ENCODE data around the gene KRT80.

Gene KRT80

DNA sequence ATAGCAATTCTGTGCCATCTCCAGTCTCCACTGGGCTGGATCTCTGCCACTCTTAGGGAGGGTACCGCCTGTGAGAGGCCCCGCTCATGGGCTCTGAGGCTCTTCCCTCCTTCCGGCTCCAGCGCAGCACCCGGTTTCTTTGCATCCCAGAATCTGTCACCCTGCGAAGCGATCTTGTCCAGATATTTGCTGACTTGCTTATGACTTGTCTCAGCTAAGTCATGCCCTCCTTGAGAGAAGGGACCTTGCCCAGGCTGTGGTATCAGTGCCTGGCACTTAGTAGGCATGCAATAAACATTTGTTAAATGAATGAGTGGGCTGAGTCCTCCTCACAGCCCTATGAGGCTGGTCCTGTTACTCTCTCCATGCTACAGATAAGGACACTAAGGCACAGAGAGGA is 13.4 kb downstream of the KRT80 start:
- DNase-seq, result no peak

DNA sequence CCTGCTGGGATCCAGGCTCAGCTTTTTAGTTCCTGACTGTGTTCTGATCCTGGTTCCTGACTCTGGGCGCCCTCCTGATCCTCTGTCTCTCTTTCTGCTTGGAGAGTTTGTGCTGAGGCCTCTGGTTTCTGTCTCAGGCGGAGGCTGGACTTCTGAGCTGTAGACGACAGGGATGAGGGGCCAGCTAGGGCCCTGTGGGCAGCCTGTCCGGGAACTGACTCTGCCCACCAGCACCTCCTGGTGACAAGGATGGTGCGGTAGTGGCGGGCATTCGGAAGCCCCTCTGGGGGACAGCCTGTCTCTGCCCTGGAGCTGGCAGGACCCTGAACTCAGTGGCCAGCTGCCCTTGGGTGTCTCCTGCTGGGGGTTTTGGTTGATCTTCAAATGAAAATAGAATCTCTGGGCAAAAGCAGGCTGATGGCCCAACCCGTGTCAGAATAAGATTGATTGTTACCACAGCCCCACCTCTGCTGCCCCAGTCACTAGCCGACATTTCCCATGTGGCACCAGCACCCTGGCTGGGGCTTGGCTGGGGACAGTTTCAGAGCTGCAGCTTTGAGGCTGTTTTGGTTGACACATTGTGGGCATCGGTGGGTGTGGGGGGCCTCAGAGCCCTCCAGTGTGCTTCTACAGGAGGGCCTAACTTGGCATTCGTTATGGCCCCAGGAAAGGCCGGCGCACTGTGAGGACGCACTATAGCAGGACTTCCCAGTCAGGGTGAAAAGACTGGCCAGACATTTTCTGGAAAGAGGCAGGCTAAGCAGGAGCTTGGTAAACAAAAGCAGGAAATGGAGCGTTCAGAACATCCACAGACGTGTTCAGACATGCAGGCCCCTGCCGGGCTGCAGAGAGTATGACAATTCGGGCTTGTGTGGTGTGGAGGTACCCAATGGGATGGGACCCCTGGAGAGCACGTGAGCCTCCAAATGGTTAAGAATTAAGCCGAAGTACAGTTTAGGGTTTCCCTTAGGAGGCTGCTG is 16.2 kb downstream of the KRT80 start:
- DNase-seq, result no peak

DNA sequence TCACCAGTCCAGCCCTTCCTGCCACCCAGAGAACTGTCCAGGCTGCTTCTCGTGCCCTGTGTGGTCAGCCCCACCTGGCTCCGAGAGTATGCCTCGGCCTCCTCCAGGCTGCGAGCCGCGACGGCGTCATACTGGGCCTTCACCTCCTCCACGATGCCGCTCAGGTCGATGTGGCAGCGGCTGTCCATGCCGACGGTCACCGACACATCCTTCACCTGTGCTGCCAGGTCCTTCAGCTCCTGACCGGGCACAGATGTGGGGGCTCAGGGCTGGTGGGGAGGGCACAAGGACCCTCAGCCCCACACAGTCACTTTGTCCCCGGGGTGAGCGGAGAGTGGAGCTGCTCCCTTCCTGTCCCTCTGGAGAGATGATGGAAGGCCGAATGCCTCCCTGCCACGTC is 18.3 kb downstream of the KRT80 start:
- no peak for DNase-seq

DNA sequence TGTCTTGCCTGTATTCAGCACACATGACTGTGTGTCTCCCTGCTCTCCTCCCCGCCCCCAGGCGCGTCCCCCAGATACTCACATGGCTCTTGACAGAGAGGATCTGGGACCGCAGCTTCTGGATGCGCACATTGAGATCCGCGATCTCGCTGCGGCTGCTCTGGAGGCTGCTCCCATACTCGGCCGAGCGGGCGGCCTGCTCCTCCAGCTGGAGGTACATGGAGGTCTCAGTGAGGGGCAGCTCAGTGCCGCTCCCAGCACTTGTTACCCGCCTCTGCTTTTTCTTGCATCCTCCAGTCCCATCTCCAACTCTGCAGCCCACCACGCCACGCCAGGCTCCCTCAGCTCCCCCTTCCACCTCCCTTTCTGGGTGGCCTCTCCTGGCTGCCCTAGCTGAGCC is 18.9 kb downstream of the KRT80 start:
- no peak for DNase-seq

DNA sequence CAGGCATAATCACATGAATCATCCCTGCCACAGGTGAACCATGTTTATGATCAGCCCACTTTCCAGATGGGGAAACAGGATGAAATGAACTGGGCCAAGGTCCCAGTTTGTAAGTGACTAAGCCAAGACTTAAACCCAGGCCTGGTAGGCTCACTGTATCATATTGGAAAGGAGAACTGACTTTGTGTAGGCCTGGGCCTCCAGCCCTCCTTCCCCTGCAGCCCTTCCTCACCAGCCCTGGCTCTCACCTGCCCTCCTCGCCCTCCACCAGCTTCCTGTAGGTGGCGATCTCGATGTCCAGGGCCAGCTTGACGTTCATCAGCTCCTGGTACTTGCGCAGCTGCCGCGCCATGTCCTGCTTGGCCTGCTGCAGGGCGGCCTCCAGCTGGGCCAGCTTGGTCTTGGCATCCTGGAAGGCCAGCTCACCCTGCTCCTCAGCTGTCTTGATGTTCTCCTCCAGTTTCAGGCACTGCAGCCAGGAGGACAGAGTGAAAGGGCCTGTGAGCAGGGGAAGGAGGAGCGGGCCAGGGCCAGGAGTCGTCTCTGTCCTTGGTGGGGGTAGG is 19.8 kb downstream of the KRT80 start:
- DNase-seq, result no peak

DNA sequence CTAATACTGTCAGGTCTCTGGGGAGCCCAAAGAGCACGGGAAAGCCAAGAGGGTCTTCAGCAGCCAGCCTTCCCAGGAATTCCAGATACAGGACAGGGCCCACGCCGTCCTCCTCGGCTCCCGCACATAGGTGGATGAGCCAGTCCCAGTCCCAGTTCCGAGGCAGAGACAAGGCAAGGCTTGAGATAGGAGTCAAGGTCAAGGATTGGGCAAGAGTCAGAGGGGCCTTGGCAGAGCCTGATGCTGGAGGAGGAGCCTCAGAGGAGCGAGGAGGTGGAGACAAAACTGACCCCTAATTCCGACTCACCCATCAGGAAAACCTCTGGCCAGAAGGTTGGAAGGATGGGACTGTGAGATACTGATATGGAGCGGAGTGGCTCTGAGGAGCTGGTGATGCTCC is 21.0 kb downstream of the KRT80 start:
- DNase-seq, result no peak

DNA sequence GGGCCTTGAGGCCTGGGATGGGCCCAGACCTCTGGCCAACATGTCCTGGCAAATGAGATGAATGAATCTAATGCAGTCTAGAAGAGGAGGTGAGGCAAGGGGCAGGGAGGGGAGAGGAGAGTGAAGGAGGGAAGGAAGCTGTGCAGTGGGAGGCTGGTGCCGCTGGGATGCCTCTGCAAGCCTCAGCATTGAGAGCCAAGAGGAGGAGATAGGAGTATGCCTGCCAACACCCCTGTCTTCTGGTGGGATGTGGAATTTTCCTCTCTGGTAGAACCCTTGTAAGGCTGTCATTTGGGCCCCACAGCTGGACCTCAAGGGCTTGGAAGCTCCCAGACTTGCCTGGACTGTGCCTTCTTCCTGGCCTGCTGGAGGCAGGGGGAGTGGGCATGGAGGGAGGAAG is 21.9 kb downstream of the KRT80 start:
- DNase-seq, result no peak

DNA sequence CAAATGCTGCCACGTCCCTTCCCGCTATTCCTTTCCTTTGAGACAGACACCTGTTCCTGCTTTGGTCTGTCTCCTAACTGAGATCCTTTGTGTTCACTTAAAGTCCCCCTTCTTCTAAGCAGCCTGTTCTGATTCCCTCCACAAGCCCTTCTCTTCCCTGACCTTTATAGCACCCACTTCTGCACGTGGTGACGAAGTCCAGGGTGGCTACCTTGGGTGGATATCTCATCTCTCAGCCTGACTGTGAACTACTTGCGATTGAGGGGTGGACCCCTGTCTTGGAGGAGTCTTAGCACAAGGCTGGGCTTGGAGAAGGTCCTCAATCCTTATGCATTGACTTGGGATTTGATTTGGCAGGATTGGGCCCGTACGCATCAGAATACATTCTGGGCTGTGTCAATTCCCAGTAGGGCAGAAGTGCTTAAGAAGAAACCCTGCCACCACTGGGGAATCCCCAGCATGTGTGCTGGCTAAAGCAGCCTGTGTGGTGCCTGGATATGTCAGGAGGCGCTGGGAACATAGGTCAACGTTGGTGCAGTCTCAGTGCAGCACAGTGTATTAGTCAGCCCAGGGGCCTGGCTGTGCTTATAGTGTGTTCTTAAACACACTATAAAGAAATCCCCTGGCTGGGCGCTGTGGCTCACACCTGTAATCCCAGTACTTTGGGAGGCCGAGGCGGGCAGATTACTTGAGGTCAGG is 23.6 kb downstream of the KRT80 start:
- DNase-seq, result no peak

DNA sequence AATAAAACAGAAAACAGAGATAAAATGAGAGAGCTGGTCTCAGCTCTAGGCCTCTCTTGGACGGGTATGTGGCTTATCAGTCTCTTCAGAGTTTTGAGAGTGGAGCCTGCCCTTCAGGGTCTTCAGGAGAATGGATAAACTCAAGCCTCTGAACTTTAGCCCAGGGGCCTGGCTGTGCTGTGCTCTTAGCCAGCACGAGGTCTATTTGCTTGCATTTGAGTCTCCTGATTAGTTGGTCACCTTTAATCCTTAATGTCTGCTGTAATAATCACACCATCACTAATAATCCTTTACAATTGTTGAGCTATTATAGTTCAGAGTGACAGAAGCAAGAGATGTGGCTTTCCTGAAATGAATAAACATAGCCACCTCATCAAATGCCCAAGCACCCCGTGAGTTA is 24.3 kb downstream of the KRT80 start:
- DNase-seq, result no peak

DNA sequence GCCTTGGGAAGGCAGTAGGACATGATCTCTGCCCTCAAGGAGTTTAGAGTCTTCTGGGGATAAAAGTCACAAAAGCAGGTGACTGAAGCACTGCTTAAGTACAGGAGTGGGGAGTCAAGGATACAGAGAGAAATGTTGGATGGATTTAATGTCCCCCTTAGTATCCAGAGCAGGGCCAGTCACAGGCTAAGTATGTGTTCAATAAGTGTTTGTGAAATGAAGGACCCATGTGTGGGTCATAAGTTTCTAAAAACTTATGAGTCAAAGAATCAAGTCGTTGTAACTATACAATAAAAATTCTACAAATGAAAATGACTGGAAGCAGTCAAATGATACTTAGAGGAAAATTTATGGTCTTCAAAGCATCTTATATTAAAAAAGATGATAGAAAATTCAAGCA is 25.1 kb downstream of the KRT80 start:
- DNase-seq, result no peak

DNA sequence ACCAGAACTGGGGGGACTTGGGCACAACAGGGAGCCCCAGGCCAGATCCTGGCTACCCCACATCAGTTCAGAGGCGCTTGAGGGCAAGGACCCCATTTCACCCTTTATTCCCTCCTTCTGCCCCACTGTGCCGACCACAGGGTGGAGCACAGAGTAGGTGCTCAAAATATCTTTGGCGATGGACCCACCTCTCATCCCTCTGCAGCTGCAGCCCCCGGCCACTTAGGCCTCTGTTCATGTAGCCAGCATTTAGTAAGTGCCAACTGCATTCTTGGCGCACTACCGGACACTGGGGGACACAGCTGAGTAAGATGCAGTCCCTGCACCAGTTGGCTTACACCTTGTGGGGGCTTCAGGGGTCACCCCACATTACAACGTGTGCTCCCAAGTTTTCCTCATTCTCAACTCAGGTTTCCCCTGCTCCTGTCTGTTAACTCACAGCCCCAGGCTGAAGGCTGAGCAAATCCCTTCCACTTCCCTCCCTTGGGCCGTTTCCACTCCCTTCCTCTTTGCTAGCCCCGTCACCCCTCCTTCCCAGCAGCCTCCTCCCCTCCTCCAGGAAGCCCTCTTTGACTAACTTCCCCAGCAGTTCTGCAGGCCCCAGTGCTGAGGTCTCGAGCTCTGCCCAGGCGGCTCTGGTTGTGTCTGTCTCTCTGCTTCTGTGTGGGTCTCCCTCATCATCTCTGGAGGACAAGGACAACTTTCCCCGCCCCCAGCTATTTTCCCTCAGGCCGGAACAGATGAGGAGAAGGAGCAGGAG is 26.5 kb downstream of the KRT80 start:
- DNase-seq, result peak in 1 of 2 donors; percentile 24

DNA sequence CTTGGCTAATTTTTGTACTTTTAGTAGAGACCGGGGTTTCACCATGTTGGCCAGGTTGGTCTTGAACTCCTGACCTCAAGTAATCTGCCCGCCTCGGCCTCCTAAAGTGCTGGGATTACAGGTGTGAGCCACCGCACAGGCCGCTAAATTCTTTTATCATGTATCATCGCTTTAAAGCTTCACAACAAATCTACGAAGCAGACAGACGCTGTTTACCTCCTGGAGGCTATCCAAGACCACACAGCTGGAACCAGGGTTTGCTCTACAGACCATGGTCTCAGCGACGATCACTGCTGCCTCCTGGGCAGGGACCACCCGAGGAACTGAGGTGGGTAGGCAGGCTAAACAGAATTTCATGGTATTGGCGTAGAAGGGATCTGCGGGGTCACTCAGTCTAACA is 27.2 kb downstream of the KRT80 start:
- DNase-seq, result no peak

DNA sequence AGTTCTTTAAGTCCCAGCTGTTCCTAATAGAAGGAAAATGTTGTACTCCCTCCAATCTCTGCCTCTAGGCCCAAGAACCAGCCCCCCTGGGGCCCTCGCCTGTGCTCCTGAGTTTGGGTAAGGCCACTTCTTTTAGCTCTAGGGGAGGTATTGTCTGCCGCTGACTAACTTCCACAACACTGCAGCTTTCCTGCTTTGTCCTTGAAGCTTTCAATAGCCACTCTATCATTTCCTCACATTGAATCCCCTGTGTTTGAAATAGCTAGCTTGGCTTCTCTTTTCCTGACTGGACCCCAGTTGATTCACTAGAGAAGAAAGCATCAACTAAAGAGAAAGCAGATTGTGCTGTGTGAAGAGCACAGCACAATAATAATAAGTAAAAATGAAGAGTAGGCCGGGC is 28.8 kb downstream of the KRT80 start:
- no peak for DNase-seq

DNA sequence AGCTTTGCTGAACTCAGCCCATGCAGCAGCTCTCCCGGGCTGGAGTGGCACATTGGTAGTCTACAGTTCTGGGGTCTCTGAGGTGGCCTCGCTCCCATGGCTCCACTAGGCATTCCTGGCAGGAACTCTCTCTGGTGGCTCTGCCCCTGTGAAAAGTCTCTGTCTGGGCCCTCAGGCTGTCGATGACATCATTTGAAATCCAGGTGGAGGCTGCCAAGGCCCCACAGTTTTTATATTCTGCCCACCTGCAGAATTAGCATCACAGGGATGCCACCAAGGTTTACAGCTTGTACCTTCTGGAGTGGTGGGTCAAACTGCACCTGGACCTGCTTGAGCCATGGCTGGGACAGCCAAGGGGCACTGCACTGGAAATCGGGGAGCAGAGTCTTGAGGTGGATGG is 31.6 kb downstream of the KRT80 start:
- DNase-seq, result no peak

DNA sequence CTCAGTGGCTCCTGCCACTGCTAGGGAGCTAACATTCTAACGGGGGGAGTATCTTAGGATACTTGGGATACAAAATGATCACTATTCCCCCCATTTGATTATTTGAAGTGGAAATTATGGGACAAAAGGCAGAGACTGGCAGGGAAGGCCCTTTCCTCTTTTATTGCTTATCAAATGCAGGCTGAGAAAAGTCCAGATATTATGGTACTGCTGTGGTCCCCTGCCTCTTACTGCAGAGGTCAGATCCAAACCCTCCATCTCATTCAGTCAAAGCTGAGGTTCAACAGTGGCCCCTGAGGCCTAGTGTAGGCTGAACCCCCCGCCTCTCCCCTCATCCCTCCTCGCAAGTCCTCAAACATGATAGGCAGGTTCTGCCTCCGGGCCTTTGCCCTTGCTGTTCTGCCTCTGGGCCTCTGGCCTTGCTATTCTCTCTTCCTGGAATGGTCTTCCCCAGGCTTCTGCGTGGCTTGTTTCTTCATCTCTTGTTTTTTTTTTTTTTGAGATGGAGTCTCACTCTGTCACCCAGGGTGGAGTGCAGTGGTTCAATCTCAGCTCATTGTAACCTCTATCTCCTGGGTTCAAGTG is 34.2 kb downstream of the KRT80 start:
- no peak for DNase-seq

DNA sequence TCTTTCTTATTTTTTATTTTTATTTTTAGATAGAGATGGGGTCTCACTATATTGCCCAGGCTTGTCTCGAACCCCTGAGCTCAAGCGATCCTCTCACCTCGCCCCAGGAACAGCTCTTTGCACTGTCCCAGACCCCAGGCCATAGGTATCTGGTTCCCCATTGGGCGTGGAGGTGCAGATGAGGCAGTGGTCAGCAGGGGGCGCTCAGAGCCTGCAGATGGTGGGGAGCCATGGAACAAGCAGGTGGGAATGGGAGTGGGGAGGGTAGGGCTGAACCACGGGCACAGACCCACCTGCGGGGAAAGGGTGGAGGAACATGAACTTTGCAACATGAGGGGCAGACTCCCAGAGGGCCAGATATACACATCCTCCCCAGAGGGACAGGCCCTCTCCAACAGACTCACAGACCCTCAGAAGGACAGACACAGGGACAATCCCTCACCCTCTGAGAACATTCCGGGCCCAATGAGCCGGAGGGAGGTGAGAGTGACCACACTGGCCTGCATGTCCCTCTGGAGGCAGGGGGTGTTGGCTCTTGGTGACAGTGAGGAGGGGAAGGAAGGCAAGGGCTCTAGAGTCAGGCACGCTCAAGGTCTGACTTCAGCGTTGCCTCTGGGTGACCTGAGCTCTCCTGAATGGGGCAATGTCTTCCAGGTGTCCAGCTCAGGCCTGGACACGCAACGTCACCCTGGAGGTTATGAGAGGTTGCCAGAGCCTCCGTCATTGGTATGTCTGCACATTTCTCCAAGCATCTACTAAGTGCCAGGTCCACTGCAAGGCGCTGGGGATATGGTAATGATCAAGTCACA is 34.9 kb downstream of the KRT80 start:
- DNase-seq, result peak; percentile 16 to 53

DNA sequence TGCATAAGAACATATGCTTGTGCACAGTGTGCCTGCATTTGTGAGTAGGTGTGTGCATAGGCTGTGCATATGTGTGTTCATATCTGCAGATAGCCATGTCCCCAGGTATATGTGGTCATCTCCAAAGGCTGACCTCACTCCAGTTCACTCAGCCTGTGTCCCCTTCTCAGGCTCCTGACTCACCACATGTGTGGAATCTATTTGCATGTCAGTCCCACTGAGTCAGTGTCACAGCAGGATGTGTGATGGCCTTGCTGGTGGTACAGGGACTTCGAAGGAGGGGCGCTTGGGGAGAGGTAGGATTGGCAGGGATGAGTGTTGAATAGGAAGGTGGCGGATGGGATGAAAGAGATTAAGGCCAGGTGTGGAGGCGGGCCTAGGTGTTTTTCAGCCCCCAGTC is 35.5 kb downstream of the KRT80 start:
- DNase-seq, result no peak

DNA sequence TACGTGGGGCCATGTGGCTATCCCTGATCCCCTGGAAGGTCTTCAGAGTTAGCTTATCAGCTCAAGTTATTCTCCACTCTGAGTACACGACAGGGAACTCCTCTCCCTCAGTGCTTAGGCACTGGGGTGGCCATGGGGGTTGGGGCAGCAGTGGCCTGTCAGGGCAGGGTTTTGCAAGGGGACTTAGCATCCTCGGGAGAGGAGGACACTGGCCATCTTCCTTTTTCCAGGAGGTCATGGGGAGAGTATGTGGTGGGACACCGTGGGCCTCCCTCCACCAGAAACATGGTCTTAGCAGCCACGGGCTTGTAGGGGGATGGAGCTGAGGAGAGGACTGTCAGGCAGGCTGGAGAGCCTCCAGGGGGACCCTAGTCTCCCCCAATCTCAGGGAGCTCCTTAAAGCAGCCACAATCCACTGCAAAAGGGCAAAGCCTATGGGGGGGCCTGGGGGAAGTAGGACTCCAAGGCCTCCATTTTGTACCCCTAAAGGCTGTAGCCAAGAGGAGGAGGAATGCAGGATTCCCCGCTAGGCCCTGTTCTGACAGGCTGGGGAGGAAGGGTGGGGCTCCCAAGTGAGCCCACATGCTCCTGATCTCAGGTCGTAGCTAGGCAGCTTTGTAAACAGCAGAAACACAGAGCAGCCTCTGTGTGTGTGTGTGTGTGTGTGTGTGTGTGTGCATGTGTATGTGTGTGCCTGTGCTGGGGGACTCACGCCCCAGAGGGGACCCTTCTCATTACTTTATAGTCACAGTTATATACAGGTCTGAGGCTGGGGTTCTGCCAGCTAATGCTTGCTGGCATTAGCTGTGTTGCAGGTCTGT is 36.6 kb downstream of the KRT80 start:
- no peak for DNase-seq

DNA sequence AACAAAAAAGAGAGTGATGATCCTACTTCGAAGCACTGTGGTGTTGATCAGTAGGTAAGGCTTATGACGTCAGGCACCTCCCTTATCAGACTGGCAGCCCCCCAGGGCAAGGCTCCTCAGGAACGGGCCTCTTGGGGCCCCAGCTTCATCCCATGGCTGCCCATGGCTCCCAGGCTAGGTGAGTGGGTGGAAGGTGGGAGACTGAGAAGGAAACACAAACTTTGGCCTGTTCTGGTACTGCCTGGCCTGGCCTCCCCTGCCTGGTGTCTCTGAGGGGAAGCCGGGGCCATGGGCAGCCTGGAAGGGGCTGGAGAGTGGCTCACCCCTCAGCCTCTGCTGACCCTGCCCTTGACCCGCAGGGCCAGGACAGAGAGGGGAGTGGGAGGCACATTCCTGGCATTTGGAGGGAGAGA is 38.9 kb downstream of the KRT80 start:
- no peak for DNase-seq

DNA sequence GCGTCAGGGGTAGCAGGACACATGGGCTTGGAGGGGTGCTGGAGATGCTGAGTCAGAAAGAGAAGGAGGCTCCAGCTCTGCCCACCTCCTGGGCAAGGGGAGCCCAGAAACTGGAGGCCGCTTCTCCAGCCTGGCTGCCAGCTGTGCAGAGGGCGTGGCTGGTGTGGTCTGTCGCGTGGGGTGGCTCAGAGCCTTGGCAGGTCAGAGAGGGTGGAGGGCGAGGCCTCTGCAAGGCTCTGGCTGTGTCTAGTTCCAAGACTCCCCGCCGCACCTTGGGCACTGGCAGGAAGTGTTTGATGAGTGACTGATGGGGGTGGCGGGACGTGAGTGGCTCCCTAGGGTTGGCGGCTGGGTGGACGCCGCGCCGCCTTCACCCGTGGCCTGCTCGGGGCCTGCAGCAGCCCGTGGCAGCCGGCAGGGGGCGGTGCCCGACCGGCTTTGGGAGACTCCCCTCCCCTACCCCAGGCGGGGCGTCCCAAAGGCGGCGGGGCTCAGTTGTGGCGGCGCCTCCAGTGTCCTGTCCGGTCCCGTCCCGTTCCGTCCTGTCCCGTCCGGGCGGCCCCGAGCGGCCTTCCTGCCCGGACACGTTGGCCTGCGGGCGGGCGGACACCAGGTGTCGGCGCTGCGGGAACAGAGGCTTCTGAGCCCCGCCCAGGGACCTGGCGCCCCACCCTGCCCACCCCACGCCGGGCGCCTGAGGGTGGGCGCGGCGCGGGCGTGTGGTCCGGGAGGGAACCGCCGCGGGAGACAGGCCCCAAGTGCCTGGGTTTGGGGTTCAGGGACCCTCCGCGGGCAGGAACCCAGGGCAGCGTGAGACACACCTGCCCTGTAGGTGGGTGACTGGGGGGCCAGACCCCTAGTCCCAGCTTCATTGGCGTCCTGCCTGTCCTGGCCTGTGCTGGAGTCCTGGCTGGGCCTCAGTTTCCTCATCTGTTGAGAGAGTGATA is 39.7 kb downstream of the KRT80 start:
- peak; percentile 15 to 38 for DNase-seq
